ENCODE results near the gene SLC25A47. TPM values are rescaled to one million over a fixed set of nuclear protein-coding genes. Genes with fewer than 3 reads are reported as not detected.

SLC25A47 gene
- total and polyA plus RNA-seq, 2 donors (not counting 3 experiments of a cell fraction or from before 2014, with no cell fraction given): not detected

- no TSS peak for BruUV-seq (replicated peaks)
These were observed 25.5 kb upstream of the SLC25A47 start for GRCh38 chr14:100297320-100298300.

GRCh38 chr14:100298551-100299237, 24.4 kb upstream of the SLC25A47 start:
- Histone ChIP-seq H3K4me1 (ENCODE audit: control insufficient read depth, extremely low read depth, insufficient read depth, low read length) (no peaks in the 10 kb centered on the region), H3K9ac (replicated peaks; ENCODE audit: extremely low read depth, insufficient read depth, low read length) (no peak overlapping the region), H2AFZ (ENCODE audit: low read depth, low read length) (no peak overlapping the region), H3K79me2 (ENCODE audit: control insufficient read depth, insufficient read depth, low read length) (no peaks in the 10 kb centered on the region), H3K27me3 (ENCODE audit: control insufficient read depth in 2 of 2, insufficient read depth in 2 of 2, low read length in 2 of 2) (no peaks in the 10 kb centered on the region), H3K27ac (ENCODE audit: insufficient read depth, low read depth, low read length) (no peak overlapping the region), H3K4me2 (ENCODE audit: insufficient read depth, low read length) (no peak overlapping the region), H3K9me3 (replicated peaks; ENCODE audit: control insufficient read depth, insufficient read depth, low read length) (no peaks in the 10 kb centered on the region), H4K20me1 (replicated peaks; ENCODE audit: control insufficient read depth, extremely low read depth, insufficient read depth, low read length) (no peaks in the 10 kb centered on the region), H3K9me1 (replicated peaks; ENCODE audit: control insufficient read depth, extremely low read depth, insufficient read depth, low read length) (no peaks in the 10 kb centered on the region), H3K4me3 (replicated peaks in 1 of 3; ENCODE audit: insufficient read depth in 1 of 3, low read depth in 1 of 3, low read length in 3 of 3) (no peak overlapping the region), H3K36me3 (ENCODE audit: control insufficient read depth in 2 of 2, extremely low read depth in 1 of 2, insufficient read depth in 2 of 2, low read length in 2 of 2) (peaks cover 0 to 31% of the 10 kb centered on the region in 2 experiments)
- DNase-seq (ENCODE audit: low read depth, low spot score) (no peak), FAIRE-seq (no peak)
- intact Hi-C loops (cut with micrococcal nuclease): no loop called here
- BruUV-seq (replicated peaks): no TSS peak
- TF ChIP-seq FOS (IDR thresholded peaks at IDR 0.05; ENCODE audit: borderline replicate concordance, insufficient read depth, low read length): no peak
- no peak for TF ChIP-seq POLR2A (IDR thresholded peaks at IDR 0.05; ENCODE audit: low read depth, low read length)
- TF ChIP-seq, protein P1, sequence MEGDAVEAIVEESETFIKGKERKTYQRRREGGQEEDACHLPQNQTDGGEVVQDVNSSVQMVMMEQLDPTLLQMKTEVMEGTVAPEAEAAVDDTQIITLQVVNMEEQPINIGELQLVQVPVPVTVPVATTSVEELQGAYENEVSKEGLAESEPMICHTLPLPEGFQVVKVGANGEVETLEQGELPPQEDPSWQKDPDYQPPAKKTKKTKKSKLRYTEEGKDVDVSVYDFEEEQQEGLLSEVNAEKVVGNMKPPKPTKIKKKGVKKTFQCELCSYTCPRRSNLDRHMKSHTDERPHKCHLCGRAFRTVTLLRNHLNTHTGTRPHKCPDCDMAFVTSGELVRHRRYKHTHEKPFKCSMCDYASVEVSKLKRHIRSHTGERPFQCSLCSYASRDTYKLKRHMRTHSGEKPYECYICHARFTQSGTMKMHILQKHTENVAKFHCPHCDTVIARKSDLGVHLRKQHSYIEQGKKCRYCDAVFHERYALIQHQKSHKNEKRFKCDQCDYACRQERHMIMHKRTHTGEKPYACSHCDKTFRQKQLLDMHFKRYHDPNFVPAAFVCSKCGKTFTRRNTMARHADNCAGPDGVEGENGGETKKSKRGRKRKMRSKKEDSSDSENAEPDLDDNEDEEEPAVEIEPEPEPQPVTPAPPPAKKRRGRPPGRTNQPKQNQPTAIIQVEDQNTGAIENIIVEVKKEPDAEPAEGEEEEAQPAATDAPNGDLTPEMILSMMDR (IDR thresholded peaks at IDR 0.05; ENCODE audit: extremely low read depth in 1 of 2, insufficient read depth in 1 of 2, low read depth in 1 of 2, low read length in 2 of 2): no peak
- TF ChIP-seq, protein P2, sequence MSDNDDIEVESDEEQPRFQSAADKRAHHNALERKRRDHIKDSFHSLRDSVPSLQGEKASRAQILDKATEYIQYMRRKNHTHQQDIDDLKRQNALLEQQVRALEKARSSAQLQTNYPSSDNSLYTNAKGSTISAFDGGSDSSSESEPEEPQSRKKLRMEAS (IDR thresholded peaks at IDR 0.05; ENCODE audit: insufficient read depth, insufficient read length): no peak
- TF ChIP-seq POLR2AphosphoS5 (IDR thresholded peaks at IDR 0.05; ENCODE audit: insufficient read depth, low read depth, low read length): no peak
- no peak for TF ChIP-seq MYC (IDR thresholded peaks at IDR 0.05; ENCODE audit: low read depth, low read length)
- TF ChIP-seq GATA2 (IDR thresholded peaks at IDR 0.05; ENCODE audit: insufficient read depth, insufficient read length, low read depth, low read length): no peak
- TF ChIP-seq JUN (IDR thresholded peaks at IDR 0.05; ENCODE audit: borderline replicate concordance, insufficient read depth, insufficient read length, low read depth): no peak
- TF ChIP-seq EZH2 (IDR thresholded peaks at IDR 0.05; ENCODE audit: borderline replicate concordance, low read depth, low read length, severe bottlenecking): no peak
- ChIA-PET CTCF (interaction anchor here (1.3 to 5.5 kb wide), 2 partner anchors 14 to 79 kb away, joined by 5 to 28 read pairs; no protein-coding TSS in a partner anchor), POLR2A (no interaction called here)
- dilution Hi-C loops (cut with MboI; ENCODE audit: extremely low pct_ligation_motif_present, low sequenced_read_pairs): no loop called here

More at GRCh38 chr14:100297320-100298300, 25.5 kb upstream of the SLC25A47 start:
- H3K4me1 ChIP-seq (ENCODE audit: control insufficient read depth, extremely low read depth, insufficient read depth, low read length): no peaks in the 10 kb centered on the region
- H3K4me2 ChIP-seq (ENCODE audit: insufficient read depth, low read length): no peak overlapping the region
- no peak for TF ChIP-seq GATA2 (IDR thresholded peaks at IDR 0.05; ENCODE audit: insufficient read depth, insufficient read length, low read depth, low read length)
- TF ChIP-seq FOS (IDR thresholded peaks at IDR 0.05; ENCODE audit: borderline replicate concordance, insufficient read depth, low read length): no peak
- TF ChIP-seq JUN (IDR thresholded peaks at IDR 0.05; ENCODE audit: borderline replicate concordance, insufficient read depth, insufficient read length, low read depth): no peak
- TF ChIP-seq, protein P2 (IDR thresholded peaks at IDR 0.05; ENCODE audit: insufficient read depth, insufficient read length): no peak
- FAIRE-seq (no peak), DNase-seq (ENCODE audit: low read depth, low spot score) (peak; percentile 28)
- no peaks in the 10 kb centered on the region for H4K20me1 ChIP-seq (replicated peaks; ENCODE audit: control insufficient read depth, extremely low read depth, insufficient read depth, low read length)
- H2AFZ ChIP-seq (ENCODE audit: low read depth, low read length): no peak overlapping the region
- no peak overlapping the region for H3K4me3 ChIP-seq (replicated peaks in 1 of 3; ENCODE audit: insufficient read depth in 1 of 3, low read depth in 1 of 3, low read length in 3 of 3)
- H3K9me1 ChIP-seq (replicated peaks; ENCODE audit: control insufficient read depth, extremely low read depth, insufficient read depth, low read length): no peaks in the 10 kb centered on the region
- H3K36me3 ChIP-seq (ENCODE audit: control insufficient read depth in 2 of 2, extremely low read depth in 1 of 2, insufficient read depth in 2 of 2, low read length in 2 of 2): peaks cover 0 to 38% of the 10 kb centered on the region in 2 experiments
- no peaks in the 10 kb centered on the region for H3K79me2 ChIP-seq (ENCODE audit: control insufficient read depth, insufficient read depth, low read length)
- dilution Hi-C loops (cut with MboI; ENCODE audit: extremely low pct_ligation_motif_present, low sequenced_read_pairs) (no loop called here), intact Hi-C loops (cut with micrococcal nuclease) (no loop called here)
- H3K27ac ChIP-seq (ENCODE audit: insufficient read depth, low read depth, low read length): no peak overlapping the region
- no peaks in the 10 kb centered on the region for H3K27me3 ChIP-seq (ENCODE audit: control insufficient read depth in 2 of 2, insufficient read depth in 2 of 2, low read length in 2 of 2)
- no peak overlapping the region for H3K9ac ChIP-seq (replicated peaks; ENCODE audit: extremely low read depth, insufficient read depth, low read length)
- CTCF ChIA-PET: interaction anchor here (1.3 to 5.5 kb wide), 2 partner anchors 13 to 80 kb away, joined by 5 to 28 read pairs; no protein-coding TSS in a partner anchor
- POLR2A ChIA-PET: no interaction called here
- no peaks in the 10 kb centered on the region for H3K9me3 ChIP-seq (replicated peaks; ENCODE audit: control insufficient read depth, insufficient read depth, low read length)
